GM12874 (cell line): Measurements from ENCODE around the gene TSFM.
A peak's percentile ranks its signal among the peaks of the same experiment; 100 is the strongest.

Experiments used
- TF ChIP-seq, protein P1 (sequence below): IDR thresholded peaks from 2 replicates; pipeline ENCODE4 v1.5.1; 2011; ENCODE audit warnings: low read depth, mild to moderate bottlenecking, control low read depth, low read length, moderate library complexity; ENCODE audit not compliant: insufficient read depth

Gene TSFM

GRCh38 chr12:57760347-57760982, 22.1 kb upstream of the TSFM start:
- TF ChIP-seq, protein P1, sequence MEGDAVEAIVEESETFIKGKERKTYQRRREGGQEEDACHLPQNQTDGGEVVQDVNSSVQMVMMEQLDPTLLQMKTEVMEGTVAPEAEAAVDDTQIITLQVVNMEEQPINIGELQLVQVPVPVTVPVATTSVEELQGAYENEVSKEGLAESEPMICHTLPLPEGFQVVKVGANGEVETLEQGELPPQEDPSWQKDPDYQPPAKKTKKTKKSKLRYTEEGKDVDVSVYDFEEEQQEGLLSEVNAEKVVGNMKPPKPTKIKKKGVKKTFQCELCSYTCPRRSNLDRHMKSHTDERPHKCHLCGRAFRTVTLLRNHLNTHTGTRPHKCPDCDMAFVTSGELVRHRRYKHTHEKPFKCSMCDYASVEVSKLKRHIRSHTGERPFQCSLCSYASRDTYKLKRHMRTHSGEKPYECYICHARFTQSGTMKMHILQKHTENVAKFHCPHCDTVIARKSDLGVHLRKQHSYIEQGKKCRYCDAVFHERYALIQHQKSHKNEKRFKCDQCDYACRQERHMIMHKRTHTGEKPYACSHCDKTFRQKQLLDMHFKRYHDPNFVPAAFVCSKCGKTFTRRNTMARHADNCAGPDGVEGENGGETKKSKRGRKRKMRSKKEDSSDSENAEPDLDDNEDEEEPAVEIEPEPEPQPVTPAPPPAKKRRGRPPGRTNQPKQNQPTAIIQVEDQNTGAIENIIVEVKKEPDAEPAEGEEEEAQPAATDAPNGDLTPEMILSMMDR = no peak

DNA sequence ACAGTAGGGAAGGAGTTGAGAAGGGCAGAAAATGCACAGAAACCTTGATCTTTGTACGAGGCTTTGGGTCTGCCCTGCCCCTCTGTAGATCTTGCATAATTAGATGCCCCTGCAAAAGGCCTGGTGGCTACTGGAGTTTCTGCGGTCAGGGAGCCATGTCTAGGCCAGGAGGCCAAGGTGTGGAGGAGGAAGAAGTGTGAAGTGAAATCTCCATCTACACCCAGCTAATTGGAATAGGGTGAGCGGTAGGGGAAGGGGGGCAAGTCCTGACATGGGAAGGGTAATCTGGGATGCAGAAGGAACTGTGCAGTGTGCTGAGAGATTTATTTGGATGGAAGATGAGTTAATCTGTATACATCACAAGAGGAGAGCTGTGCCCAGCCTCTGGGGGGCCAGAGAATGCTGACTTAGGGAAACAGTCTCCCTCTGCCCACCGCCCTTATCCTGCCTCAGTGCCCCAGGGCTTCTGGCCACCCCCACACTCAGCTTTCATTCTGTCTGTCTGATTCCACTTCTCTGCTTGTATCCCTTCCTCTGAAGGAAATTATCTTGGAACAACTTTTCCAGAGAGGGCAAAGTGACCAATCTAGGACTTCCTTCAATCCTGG, 21.1 kb upstream of the TSFM start:
- TF ChIP-seq, protein P1 = no peak

- TF ChIP-seq, protein P1 = no peak
Measured at GRCh38 chr12:57762463-57762862, 20.1 kb upstream of the TSFM start.

- TF ChIP-seq, protein P1 = no peak
Measured at GRCh38 chr12:57763881-57764661, 18.5 kb upstream of the TSFM start.

DNA sequence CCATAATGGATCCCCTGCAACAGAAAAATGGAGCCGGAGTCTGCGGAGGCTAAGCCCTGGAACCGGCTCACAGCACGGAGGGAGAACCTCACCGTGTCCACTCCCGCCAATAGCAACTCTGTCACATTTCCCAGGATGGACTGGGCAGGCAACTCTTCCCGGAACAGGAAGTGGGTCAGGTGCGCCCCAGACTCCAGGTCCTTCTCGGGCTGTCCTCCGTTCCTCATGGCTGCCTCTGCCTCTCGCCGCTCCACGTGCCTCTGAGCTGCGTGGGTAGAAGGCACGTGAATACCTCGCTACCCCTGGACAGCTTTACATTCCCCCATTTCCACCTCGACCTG, 18.0 kb upstream of the TSFM start:
- TF ChIP-seq, protein P1 = no peak

- TF ChIP-seq, protein P1 = peak; percentile 66
Measured at GRCh38 chr12:57765003-57765697, 17.4 kb upstream of the TSFM start.

GRCh38 chr12:57765698-57766463, 16.7 kb upstream of the TSFM start:
- TF ChIP-seq, protein P1 = no peak
